ENCODE data around the gene FAM131A. TPM values are rescaled to one million over a fixed set of nuclear protein-coding genes. Genes with fewer than 3 reads are reported as not detected.
A peak's percentile ranks its signal among the peaks of the same experiment; 100 is the strongest.
"Not testable (repeated sequence)": the region's sequence is repeated elsewhere in the genome, so short reads cannot be mapped to it uniquely, and the experiment has no call there.

The FAM131A gene
- total RNA-seq, 1 donor from 2014 or later: 24.4 TPM

- DNase-seq (ENCODE audit: low spot score): peak; percentile 96
These were observed 1.1 kb downstream of the FAM131A start for GRCh38 chr3:184338511-184338945.

GRCh38 chr3:184339001-184339400 lies 1.6 kb downstream of the FAM131A start:
- no peak for DNase-seq (ENCODE audit: low spot score)

GRCh38 chr3:184339451-184340135 lies 2.2 kb downstream of the FAM131A start:
- not testable (repeated sequence) for DNase-seq (ENCODE audit: low spot score)

- no peak for DNase-seq (ENCODE audit: low spot score)
These were observed 4.5 kb downstream of the FAM131A start for GRCh38 chr3:184341925-184342324.

- DNase-seq (ENCODE audit: low spot score): no peak
These were observed 5.9 kb downstream of the FAM131A start for GRCh38 chr3:184343200-184343876.

GRCh38 chr3:184344579-184345316 lies 7.3 kb downstream of the FAM131A start:
- no peak for DNase-seq (ENCODE audit: low spot score)

GRCh38 chr3:184345317-184346144 lies 8.1 kb downstream of the FAM131A start:
- no peak for DNase-seq (ENCODE audit: low spot score)

- DNase-seq (ENCODE audit: low spot score): no peak
These were observed 9.2 kb downstream of the FAM131A start for GRCh38 chr3:184346480-184347190.

- DNase-seq (ENCODE audit: low spot score): no peak
These were observed 10.1 kb downstream of the FAM131A start for GRCh38 chr3:184347321-184348056.

GRCh38 chr3:184348057-184348382 lies 10.6 kb downstream of the FAM131A start:
- no peak for DNase-seq (ENCODE audit: low spot score)

- DNase-seq (ENCODE audit: low spot score): no peak
These were observed 12.4 kb downstream of the FAM131A start for GRCh38 chr3:184349563-184350470.

- no peak for DNase-seq (ENCODE audit: low spot score)
These were observed 13.2 kb downstream of the FAM131A start for GRCh38 chr3:184350618-184351017.

GRCh38 chr3:184351511-184352148 lies 14.2 kb downstream of the FAM131A start:
- DNase-seq (ENCODE audit: low spot score): no peak

- no peak for DNase-seq (ENCODE audit: low spot score)
These were observed 14.9 kb downstream of the FAM131A start for GRCh38 chr3:184352149-184352785.

GRCh38 chr3:184352897-184353545 lies 15.6 kb downstream of the FAM131A start:
- DNase-seq (ENCODE audit: low spot score): no peak

GRCh38 chr3:184353546-184353941 lies 16.1 kb downstream of the FAM131A start:
- no peak for DNase-seq (ENCODE audit: low spot score)

- DNase-seq (ENCODE audit: low spot score): no peak
These were observed 16.8 kb downstream of the FAM131A start for GRCh38 chr3:184354121-184354728.

Data from mesenteric fat pad (tissue), 1 donor.